Pancreas (tissue), 10 donors: ENCODE measurements around the gene STAG1. TPM values are rescaled to one million over a fixed set of nuclear protein-coding genes. Genes with fewer than 3 reads are reported as not detected.
"Not testable (repeated sequence)": the region's sequence is repeated elsewhere in the genome, so short reads cannot be mapped to it uniquely, and the experiment has no call there.

Experiments used
- ATAC-seq, 4 donors: fragments of 200-7000 bp; cut with Tn5 transposase; one replicate each; pipeline versions ENCODE4 v1.8.0 to v1.9.1; 2020; ENCODE audit warnings: mild to moderate bottlenecking in 4 of 4, moderate library complexity in 4 of 4
- DNase-seq, 6 donors: peaks; one replicate each; pipeline ENCODE4 v3.0.0-alpha.2; 2020
- FAIRE-seq: peaks from 2 replicates; lab custom pipeline; 2012; peaks lifted over from hg19 to GRCh38; lab: Jason Lieb, UNC
- H3K27ac ChIP-seq, 4 donors: fragments of 200-600 bp; sonication (generic); 1 replicate in 3 of 4; 2 replicates in 1 of 4; pipeline versions ENCODE4 v1.5.0 to v1.8.0; 2020
- H3K27me3 ChIP-seq, 4 donors: fragments of 200-600 bp; one replicate each; pipeline ENCODE4 v1.8.0; 2021
- H3K36me3 ChIP-seq, 3 donors: fragments of 200-600 bp; sonication (generic) in 1 of 3; one replicate each; pipeline versions ENCODE4 v1.5.0 to v1.8.0; 2020 to 2021
- H3K4me1 ChIP-seq, 3 donors: fragments of 200-600 bp; one replicate each; pipeline ENCODE4 v1.8.0; 2021
- H3K4me3 ChIP-seq, 4 donors: fragments of 200-600 bp; sonication (generic) in 2 of 4; one replicate each; pipeline versions ENCODE4 v1.5.0 to v1.8.0; 2020 to 2021
- H3K9me3 ChIP-seq, 4 donors: fragments of 200-600 bp; one replicate each; pipeline ENCODE4 v1.8.0; 2021
- WGBS, 2 donors: extraction: QIAGEN DNeasy Blood & Tissue Kit; methylation state at CpG; one replicate each; pipeline ENCODE4 v1.1.7; 2013; 5-methylcytosine and 5-hydroxymethylcytosine counted together
- intact Hi-C, 3 donors: fragments of 100-400 bp; cut with DNase I; formaldehyde crosslinking; loops; one replicate each; pipeline versions ENCODE4 v1.11.1 to v1.14.2; 2022
- polyA plus RNA-seq, 2 donors: library from polyadenylated mRNA; stranded (reverse); fragments of 200-250 nt; gene quantifications; one replicate each; pipeline ENCODE4 v1.2.3, GENCODE V29; 2013
- total RNA-seq, 6 donors: library from RNA; stranded (reverse); fragmentation: NEBNext Ultra II Directional in 4 of 6; extraction: Animal tissue kit (Norgen Biotek cat#: 25700) in 4 of 6; gene quantifications; one replicate each; pipeline versions ENCODE4 v1.2.1 to v1.2.4, GENCODE V29; 2021 to 2023
- TF ChIP-seq, protein P1 (sequence below), 4 donors: fragments of 200-600 bp; sonication (generic) in 3 of 4; IDR thresholded peaks; one replicate each; pipeline versions ENCODE4 v1.5.0 to v1.8.0; 2021; ENCODE audit warnings: antibody characterized with exemption in 4 of 4
- donor health status: healthy with polysubstance abuse.
- donor health status: DM: no; HTN: no; CAD: no; lungs with moderate emphysema.
- donor health status: DM: no; HTN: no; CAD: no.
- donor health status: control.
- donor health status: control.
- donor health status: Bipolar disorder and iron deficiency.
- donor health status: DM: yes; HTN: yes; CAD: no.
- donor health status: DM: no; HTN: no; CAD: no.
- donor health status: DM: no; HTN: no; CAD: no.
- donor health status: DM: yes; HTN: yes; CAD: no.

The STAG1 gene
- total and polyA plus RNA-seq, 8 donors: 6.8 to 24.1 (median 18.6) TPM

- Histone ChIP-seq H3K9me3 (no peaks in the 10 kb centered on the region), H3K36me3 (no peaks in the 10 kb centered on the region), H3K27ac (no peak overlapping the region), H3K27me3 (no peaks in the 10 kb centered on the region), H3K4me1 (peaks cover 0 to 6% (median 0%) of the 10 kb centered on the region in 3 donors), H3K4me3 (no peak overlapping the region)
- intact Hi-C loops: no loop called here
- FAIRE-seq: no peak
- DNase-seq: no peak
- no peak for ATAC-seq
- WGBS, 2 donors: 74 to 90% methylated on average over 2 of the region's 2 CpGs
- TF ChIP-seq, protein P1, sequence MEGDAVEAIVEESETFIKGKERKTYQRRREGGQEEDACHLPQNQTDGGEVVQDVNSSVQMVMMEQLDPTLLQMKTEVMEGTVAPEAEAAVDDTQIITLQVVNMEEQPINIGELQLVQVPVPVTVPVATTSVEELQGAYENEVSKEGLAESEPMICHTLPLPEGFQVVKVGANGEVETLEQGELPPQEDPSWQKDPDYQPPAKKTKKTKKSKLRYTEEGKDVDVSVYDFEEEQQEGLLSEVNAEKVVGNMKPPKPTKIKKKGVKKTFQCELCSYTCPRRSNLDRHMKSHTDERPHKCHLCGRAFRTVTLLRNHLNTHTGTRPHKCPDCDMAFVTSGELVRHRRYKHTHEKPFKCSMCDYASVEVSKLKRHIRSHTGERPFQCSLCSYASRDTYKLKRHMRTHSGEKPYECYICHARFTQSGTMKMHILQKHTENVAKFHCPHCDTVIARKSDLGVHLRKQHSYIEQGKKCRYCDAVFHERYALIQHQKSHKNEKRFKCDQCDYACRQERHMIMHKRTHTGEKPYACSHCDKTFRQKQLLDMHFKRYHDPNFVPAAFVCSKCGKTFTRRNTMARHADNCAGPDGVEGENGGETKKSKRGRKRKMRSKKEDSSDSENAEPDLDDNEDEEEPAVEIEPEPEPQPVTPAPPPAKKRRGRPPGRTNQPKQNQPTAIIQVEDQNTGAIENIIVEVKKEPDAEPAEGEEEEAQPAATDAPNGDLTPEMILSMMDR (IDR thresholded peaks at IDR 0.05): no peak
Measured at GRCh38 chr3:136650461-136650860, 101.7 kb downstream of the STAG1 start.

GRCh38 chr3:136645915-136646314 is 106.3 kb downstream of the STAG1 start:
- FAIRE-seq: no peak
- no peak for DNase-seq
- H3K9me3 ChIP-seq: no peaks in the 10 kb centered on the region
- TF ChIP-seq, protein P1 (IDR thresholded peaks at IDR 0.05): no peak
- no peaks in the 10 kb centered on the region for H3K36me3 ChIP-seq
- no peaks in the 10 kb centered on the region for H3K27me3 ChIP-seq
- H3K27ac ChIP-seq: no peak overlapping the region
- intact Hi-C loops: no loop called here
- H3K4me3 ChIP-seq: no peak overlapping the region
- WGBS, 2 donors: 94 to 95% methylated on average over 2 of the region's 2 CpGs
- peaks cover 0 to 5% (median 0%) of the 10 kb centered on the region in 3 donors for H3K4me1 ChIP-seq
- no peak for ATAC-seq

GRCh38 chr3:136644212-136644611 is 108.0 kb downstream of the STAG1 start:
- FAIRE-seq (no peak), DNase-seq (no peak), ATAC-seq (no peak)
- intact Hi-C loops: no loop called here
- H3K27me3 ChIP-seq: no peaks in the 10 kb centered on the region
- peaks cover 0 to 5% (median 0%) of the 10 kb centered on the region in 3 donors for H3K4me1 ChIP-seq
- WGBS, 2 donors: 58 to 70% methylated on average over 1 of the region's 1 CpG
- no peaks in the 10 kb centered on the region for H3K36me3 ChIP-seq
- H3K9me3 ChIP-seq: no peaks in the 10 kb centered on the region
- H3K27ac ChIP-seq: no peak overlapping the region
- TF ChIP-seq, protein P1 (IDR thresholded peaks at IDR 0.05): no peak
- H3K4me3 ChIP-seq: no peak overlapping the region

DNA sequence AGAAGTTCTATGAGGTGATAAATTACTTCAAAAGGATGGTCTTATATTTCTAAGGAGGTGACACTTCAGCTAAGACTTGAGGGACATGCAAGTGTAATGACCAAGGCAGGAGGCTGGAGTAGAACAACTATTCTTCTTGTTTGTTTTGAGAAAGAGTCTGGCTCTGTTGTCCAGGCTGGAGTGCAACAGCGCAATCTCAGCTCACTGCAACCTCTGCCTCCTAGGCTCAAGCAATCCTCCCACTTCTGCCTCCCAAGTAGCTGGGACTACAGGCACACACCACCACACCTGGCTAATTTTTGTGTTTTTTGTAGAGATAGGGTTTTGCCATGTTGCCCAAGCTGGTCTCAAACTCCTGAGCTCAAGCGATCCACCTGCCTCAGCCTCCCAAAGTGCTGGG is 108.8 kb downstream of the STAG1 start:
- H3K4me3 ChIP-seq, H3K27me3 ChIP-seq, H3K27ac ChIP-seq, intact Hi-C loops, ATAC-seq, H3K36me3 ChIP-seq, DNase-seq, H3K9me3 ChIP-seq, H3K4me1 ChIP-seq, FAIRE-seq: not testable (repeated sequence)
- WGBS, 2 donors: 98 to 100% methylated on average over 2 of the region's 2 CpGs

DNA sequence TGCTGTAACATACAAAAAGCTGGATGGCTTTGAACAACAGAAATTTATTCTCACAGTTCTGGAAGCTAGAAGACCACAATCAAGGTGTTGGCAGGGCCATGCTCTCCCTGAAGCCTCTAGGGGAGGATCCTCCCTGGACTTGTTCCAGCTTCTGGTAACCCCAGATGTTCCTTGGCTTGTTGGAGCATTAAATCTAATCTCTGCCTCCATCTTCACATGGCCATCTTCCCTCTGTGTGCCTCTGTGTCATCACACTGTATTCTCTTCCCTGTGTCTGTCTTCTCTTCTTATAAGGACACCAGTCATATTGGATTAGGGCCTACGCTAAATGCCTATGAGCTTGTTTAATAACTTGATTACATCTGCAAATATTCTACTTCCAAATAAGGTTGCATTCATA is 109.5 kb downstream of the STAG1 start:
- 95 to 96% methylated on average over 1 of the region's 1 CpG for WGBS, 2 donors

More for the DNA sequence above, 109.5 kb downstream of the STAG1 start:
- Histone ChIP-seq H3K4me3 (no peak overlapping the region), H3K36me3 (no peaks in the 10 kb centered on the region), H3K27me3 (no peaks in the 10 kb centered on the region), H3K4me1 (peaks cover 0 to 5% (median 0%) of the 10 kb centered on the region in 3 donors), H3K27ac (no peak overlapping the region), H3K9me3 (no peaks in the 10 kb centered on the region)
- DNase-seq: no peak
- no peak for FAIRE-seq
- intact Hi-C loops: no loop called here
- no peak for ATAC-seq
- TF ChIP-seq, protein P1 (IDR thresholded peaks at IDR 0.05): no peak
